A673 (cell line): Measurements from ENCODE around the gene PALLD. TPM values are rescaled to one million over a fixed set of nuclear protein-coding genes. Genes with fewer than 3 reads are reported as not detected.
A peak's percentile ranks its signal among the peaks of the same experiment; 100 is the strongest.

ENCODE experiments used
- BruUV-seq: library from RNA; stranded (reverse); fragments of 400-500 nt; replicated peaks from 2 replicates; lab custom pipeline; 2021; lab: Mats Ljungman, UMichigan
- CTCF ChIA-PET: fragments of 300-600 bp; sonication (Branson Sonifier 250); formaldehyde crosslinking; loops from one replicate; lab custom pipeline; 2022; ENCODE audit warnings: antibody characterized with exemption; lab: Charles Lee
- POLR2A ChIA-PET: fragments of 300-600 bp; sonication (Branson Sonifier 250); formaldehyde crosslinking; loops from one replicate; lab custom pipeline; 2022; ENCODE audit warnings: antibody characterized with exemption; ENCODE audit not compliant: low non-redundant PET; lab: Charles Lee
- DNase-seq: peaks from one replicate; pipeline ENCODE4 v3.0.0-alpha.2; 2015; ENCODE audit warnings: low spot score
- H3K27ac ChIP-seq: fragments of 200-600 bp; sonication (generic); 2 replicates; pipeline ENCODE4 v1.5.1; 2016; ENCODE audit warnings: mixed run types, low read depth, mild to moderate bottlenecking, mixed read lengths, antibody characterized with exemption, low read length; ENCODE audit not compliant: poor library complexity, severe bottlenecking
- H3K27me3 ChIP-seq: fragments of 200-600 bp; sonication (generic); replicated peaks from 2 replicates; pipeline ENCODE4 v1.6.1; 2017; ENCODE audit warnings: mixed run types, low read depth, mild to moderate bottlenecking, mixed read lengths, antibody characterized with exemption, low read length; ENCODE audit not compliant: insufficient read depth, poor library complexity
- H3K36me3 ChIP-seq: fragments of 200-600 bp; sonication (generic); 2 replicates; pipeline ENCODE4 v1.6.1; 2016; ENCODE audit warnings: mixed run types, mild to moderate bottlenecking, mixed read lengths, antibody characterized with exemption, low read length; ENCODE audit not compliant: insufficient read depth, poor library complexity, severe bottlenecking
- H3K4me1 ChIP-seq: fragments of 200-600 bp; sonication (generic); 2 replicates; pipeline ENCODE4 v1.6.1; 2017; ENCODE audit warnings: mixed run types, mild to moderate bottlenecking, mixed read lengths, antibody characterized with exemption, low read length; ENCODE audit not compliant: insufficient read depth, poor library complexity, severe bottlenecking
- H3K4me3 ChIP-seq: fragments of 200-600 bp; sonication (generic); 2 replicates; pipeline ENCODE4 v1.5.1; 2016; ENCODE audit warnings: low read depth, mixed run types, mild to moderate bottlenecking, mixed read lengths, low read length; ENCODE audit not compliant: poor library complexity, severe bottlenecking
- H3K9me3 ChIP-seq: fragments of 200-600 bp; sonication (generic); 2 replicates; pipeline ENCODE4 v1.6.1; 2016; ENCODE audit warnings: mixed run types, low read depth, mild to moderate bottlenecking, mixed read lengths, antibody characterized with exemption, low read length; ENCODE audit not compliant: poor library complexity, severe bottlenecking
- EZH2 ChIP-seq: fragments of 200-600 bp; sonication (generic); IDR thresholded peaks from 2 replicates; pipeline ENCODE4 v1.6.1; 2017; ENCODE audit warnings: borderline replicate concordance, low read depth, mild to moderate bottlenecking, mixed read lengths, antibody characterized with exemption, low read length; ENCODE audit not compliant: poor library complexity, severe bottlenecking
- intact Hi-C: fragments of 100-400 bp; cut with micrococcal nuclease; formaldehyde crosslinking; loops from one replicate; pipeline ENCODE4 v1.10.0; 2022; ENCODE audit not compliant: unreplicated experiment
- total RNA-seq: library from RNA; stranded (reverse); gene quantifications from 2 replicates; pipeline ENCODE4 v1.2.3, GENCODE V29; 2021
- TF ChIP-seq, protein P1 (sequence below): fragments of 300-800, 200-600 bp; sonication (generic); conservative IDR thresholded peaks from 2 replicates; pipeline ENCODE4 v1.5.1; 2017; ENCODE audit warnings: low read depth, mild to moderate bottlenecking, antibody characterized with exemption, low read length, moderate library complexity, mixed read lengths

The PALLD gene
- total RNA-seq, 1 experiment from 2014 or later = 44.1 TPM

GRCh38 chr4:168846414-168846813, 349.6 kb downstream of the PALLD start:
- POLR2A ChIA-PET = no interaction called here

GRCh38 chr4:168847771-168848502, 351.1 kb downstream of the PALLD start:
- POLR2A ChIA-PET = interaction anchor here (0.6 kb wide), 1 partner anchor 10 kb away, joined by 13 read pairs; no protein-coding TSS in a partner anchor
- no peak for TF ChIP-seq EZH2
- TF ChIP-seq, protein P1, sequence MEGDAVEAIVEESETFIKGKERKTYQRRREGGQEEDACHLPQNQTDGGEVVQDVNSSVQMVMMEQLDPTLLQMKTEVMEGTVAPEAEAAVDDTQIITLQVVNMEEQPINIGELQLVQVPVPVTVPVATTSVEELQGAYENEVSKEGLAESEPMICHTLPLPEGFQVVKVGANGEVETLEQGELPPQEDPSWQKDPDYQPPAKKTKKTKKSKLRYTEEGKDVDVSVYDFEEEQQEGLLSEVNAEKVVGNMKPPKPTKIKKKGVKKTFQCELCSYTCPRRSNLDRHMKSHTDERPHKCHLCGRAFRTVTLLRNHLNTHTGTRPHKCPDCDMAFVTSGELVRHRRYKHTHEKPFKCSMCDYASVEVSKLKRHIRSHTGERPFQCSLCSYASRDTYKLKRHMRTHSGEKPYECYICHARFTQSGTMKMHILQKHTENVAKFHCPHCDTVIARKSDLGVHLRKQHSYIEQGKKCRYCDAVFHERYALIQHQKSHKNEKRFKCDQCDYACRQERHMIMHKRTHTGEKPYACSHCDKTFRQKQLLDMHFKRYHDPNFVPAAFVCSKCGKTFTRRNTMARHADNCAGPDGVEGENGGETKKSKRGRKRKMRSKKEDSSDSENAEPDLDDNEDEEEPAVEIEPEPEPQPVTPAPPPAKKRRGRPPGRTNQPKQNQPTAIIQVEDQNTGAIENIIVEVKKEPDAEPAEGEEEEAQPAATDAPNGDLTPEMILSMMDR = no peak
- Histone ChIP-seq H3K4me3 (peak overlapping the region; percentile 18), H3K27me3 (no peaks in the 10 kb centered on the region), H3K36me3 (no peaks in the 10 kb centered on the region), H3K9me3 (no peaks in the 10 kb centered on the region), H3K4me1 (peaks cover 32% of the 10 kb centered on the region), H3K27ac (peak overlapping the region; percentile 59)
- intact Hi-C loops = no loop called here
- CTCF ChIA-PET = no interaction called here
- no TSS peak for BruUV-seq
- DNase-seq = peak; percentile 29

More at GRCh38 chr4:168846414-168846813, 349.6 kb downstream of the PALLD start:
- Histone ChIP-seq H3K27me3 (no peaks in the 10 kb centered on the region), H3K9me3 (no peaks in the 10 kb centered on the region), H3K4me1 (peaks cover 20% of the 10 kb centered on the region), H3K4me3 (no peak overlapping the region), H3K36me3 (no peaks in the 10 kb centered on the region), H3K27ac (no peak overlapping the region)
- no TSS peak for BruUV-seq
- CTCF ChIA-PET = no interaction called here
- DNase-seq = no peak
- TF ChIP-seq, protein P1 = no peak
- no peak for TF ChIP-seq EZH2
- intact Hi-C loops = no loop called here

- Histone ChIP-seq H3K9me3 (no peaks in the 10 kb centered on the region), H3K27me3 (no peaks in the 10 kb centered on the region), H3K27ac (peak overlapping the region; percentile 59), H3K4me1 (peaks cover 36% of the 10 kb centered on the region), H3K36me3 (no peaks in the 10 kb centered on the region), H3K4me3 (peak overlapping the region; percentile 18)
- ChIA-PET POLR2A (no interaction called here), CTCF (interaction anchor here (0.6 kb wide), 1 partner anchor 17 kb away, joined by 3 read pairs; no protein-coding TSS in a partner anchor)
- BruUV-seq = TSS peak; percentile 22
- intact Hi-C loops = no loop called here
- TF ChIP-seq, protein P1 = no peak
- TF ChIP-seq EZH2 = no peak
- DNase-seq = peak; percentile 88
Observed at GRCh38 chr4:168849030-168849675, 352.3 kb downstream of the PALLD start.
